ENCODE results near the gene GALNT9.
"Not testable (repeated sequence)": the region's sequence is repeated elsewhere in the genome, so short reads cannot be mapped to it uniquely, and the experiment has no call there.

Gene GALNT9

DNA sequence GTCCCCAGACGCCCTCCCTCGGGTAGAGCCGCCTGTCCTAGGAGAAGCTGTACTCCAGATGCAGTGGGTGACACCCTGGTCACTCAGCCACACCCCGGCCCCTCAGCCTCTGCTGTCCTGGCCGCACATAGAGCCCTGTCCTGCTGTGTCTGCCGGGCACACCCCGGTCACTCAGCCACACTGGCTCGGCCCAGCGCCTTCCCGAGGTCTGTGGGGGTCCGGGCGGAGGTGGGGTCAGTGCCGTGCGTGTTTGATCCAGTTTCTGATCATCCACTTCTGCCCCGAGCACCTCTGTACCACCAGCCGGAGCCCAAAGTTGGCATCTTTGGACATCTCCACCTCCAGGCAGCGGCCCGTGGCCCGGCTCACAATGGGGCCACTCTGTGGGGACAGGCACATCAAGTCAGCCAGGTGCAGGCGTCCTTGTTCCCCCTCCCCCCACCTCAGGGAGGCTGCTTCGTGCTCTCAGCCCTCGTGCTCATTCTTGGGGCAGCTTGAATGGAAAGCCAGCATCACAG lies 132.5 kb downstream of the GALNT9 start:
- no peak for DNase-seq (ENCODE audit: low spot score)

DNA sequence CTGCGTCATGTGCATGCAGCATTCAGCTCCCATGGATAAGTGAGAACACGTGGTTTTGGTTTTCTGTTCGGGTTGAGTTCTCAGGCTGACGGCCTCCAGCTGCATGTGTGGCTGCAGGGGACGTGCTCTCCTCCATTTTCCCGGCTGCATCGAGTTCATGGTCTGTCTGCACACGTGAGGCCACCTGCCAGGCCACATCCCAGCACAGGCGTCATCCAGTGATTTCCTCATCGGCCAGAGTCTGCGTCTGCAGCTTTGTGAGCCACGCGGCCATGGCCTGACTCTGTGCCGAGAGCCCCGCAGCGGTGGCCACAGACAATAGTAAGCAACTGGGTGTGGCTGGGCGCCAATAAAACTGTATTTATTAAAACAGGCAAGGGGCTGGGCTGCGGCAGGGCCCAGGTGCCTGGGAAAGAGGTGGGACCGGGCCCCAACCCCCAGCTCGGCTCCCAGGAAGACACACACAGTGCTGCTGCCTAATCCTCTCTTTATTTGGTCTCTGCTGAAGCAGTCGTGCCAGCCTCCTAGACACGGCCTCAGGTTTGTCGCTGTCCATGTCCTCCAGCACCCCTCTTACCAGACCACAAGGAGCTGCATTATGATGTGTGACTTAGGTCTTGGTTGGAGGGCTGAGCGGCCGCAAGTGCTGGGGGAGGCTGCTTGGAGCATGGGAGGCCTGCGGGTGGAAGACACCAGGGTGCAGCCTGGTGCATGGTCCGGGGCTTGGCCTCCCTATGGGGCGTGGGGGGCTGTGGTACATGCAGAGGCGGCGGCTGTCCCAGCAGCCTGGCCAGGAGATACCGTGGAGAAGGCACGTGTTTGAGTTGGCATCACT lies 133.1 kb downstream of the GALNT9 start:
- DNase-seq (ENCODE audit: low spot score): no peak

DNA sequence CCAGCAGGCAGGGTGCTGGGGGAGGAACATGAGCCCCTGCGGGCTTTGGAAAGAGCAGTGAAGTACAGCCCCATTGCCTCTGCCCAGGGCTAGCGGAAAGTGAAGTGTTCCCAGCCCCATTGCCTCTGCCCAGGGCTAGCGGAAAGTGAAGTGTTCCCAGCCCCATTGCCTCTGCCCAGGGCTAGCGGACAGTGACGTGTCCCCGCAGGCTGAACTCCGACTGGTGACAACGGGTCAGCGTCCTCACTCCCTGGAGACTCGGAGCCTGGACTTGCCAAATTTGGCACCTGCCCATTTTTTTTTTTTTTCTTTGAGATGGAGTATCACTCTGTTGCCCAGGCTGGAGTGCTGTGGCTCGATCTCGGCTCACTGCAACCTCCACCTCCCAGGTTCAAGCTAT lies 134.1 kb downstream of the GALNT9 start:
- DNase-seq (ENCODE audit: low spot score): not testable (repeated sequence)

DNA sequence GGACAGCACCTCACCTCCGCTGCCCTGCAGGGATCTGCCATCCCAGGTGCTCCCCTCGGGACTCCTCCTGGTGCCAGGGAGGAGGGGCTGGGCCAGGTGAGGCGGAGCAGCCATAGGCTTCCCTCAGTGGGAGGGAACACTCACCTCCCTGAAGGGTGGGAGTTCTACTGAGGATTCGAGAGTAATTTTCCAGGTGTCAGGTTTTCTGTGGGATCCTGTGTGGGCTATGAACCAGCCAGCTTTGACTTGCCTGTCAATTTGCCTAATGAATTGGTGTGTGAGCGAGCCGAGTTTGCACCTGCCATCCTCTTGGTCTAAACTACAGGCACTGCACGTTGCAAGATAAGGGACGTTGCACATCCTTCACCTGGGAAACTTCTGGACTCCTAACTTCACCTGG lies 134.8 kb downstream of the GALNT9 start:
- no peak for DNase-seq (ENCODE audit: low spot score)

DNA sequence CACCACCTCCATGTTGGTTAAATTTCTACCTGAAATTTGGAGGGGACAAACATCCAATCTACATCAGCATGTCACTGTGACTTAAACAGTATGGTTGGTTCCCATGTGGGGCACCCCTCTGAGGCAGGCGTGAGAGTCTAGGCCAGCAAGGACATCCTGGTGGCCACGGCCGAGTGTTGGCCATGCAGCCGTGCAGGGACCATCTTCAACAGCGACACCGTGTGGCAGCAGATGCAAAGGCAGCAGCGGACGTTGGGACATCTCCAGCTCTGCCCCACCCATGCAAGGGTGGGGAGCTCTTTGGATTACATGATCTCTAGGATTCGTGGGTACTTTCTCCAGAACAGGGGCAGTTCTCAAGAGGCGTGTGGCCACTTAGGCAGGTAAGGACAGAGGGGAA lies 135.3 kb downstream of the GALNT9 start:
- DNase-seq (ENCODE audit: low spot score): no peak

DNA sequence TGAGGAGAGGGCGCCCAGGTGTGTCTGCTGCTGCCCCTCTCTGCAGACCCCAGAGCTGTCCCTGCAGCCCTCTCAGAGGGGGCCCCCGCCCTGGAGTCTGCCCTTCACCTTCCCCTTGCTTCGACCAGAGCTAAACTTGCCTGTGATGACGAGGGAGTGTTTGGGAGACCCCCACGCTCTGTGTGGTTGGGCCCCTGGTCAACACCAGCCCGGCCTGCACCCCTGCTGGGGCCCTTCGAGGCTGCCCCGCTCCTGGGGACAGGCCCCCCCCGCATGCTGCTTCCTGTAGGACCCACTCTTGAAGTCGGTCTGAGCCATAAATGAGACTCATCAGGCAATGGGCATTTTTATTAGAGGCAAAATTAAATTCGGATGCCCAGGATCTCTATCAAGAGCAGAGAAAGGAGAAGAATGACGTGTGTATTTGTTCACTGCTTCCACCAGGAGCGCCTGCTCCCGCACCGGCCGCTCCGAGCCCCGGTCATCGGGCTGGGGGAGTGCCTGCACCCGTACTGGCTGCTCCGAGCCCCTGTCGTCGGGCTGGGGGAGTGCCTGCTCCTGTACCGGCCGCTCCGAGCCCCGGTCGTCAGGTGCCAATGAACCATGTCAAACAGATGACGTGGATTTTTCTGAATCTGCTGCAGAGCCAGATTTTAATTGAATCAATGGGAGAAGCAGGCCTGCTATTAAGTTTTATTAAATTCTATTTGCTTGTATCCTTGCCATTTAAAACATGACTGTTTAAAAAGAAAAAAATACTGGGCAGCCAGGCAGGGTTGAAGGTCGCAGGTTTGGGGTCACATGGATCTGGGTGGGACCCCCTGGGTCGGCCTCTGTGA lies 137.5 kb downstream of the GALNT9 start:
- DNase-seq (ENCODE audit: low spot score): no peak

DNA sequence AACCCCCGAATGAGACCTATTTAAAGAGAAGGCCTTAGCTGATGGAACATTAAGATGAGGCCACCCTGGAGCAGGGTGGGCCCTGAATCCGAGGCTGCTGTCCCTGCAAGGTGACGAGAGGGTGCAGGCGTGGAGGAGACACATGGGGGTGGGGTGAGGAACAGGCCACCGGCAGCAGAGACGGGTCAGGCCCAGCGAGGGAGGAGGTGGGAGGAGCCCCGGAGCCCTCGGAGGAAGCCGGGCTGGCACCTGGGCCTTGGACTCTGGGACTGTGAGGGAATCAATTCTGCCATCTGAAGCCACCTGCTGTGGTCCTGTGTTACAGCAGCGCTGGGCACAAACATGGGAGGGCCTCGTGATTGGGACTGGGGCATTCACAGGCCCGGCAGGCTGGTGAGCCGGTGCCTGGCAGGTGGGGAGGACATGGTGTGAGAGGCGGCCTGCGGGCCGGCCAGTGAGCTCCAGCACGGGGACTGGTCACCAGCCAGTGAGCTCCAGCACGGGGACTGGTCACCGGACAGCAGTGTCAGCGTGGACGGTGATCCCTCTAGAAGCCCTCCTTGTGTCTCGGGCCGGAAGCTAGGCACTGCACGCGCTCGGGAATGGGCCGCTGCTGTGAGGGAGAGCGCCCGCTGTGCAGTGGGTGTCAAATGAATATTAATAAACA lies 138.4 kb downstream of the GALNT9 start:
- no peak for DNase-seq (ENCODE audit: low spot score)

DNA sequence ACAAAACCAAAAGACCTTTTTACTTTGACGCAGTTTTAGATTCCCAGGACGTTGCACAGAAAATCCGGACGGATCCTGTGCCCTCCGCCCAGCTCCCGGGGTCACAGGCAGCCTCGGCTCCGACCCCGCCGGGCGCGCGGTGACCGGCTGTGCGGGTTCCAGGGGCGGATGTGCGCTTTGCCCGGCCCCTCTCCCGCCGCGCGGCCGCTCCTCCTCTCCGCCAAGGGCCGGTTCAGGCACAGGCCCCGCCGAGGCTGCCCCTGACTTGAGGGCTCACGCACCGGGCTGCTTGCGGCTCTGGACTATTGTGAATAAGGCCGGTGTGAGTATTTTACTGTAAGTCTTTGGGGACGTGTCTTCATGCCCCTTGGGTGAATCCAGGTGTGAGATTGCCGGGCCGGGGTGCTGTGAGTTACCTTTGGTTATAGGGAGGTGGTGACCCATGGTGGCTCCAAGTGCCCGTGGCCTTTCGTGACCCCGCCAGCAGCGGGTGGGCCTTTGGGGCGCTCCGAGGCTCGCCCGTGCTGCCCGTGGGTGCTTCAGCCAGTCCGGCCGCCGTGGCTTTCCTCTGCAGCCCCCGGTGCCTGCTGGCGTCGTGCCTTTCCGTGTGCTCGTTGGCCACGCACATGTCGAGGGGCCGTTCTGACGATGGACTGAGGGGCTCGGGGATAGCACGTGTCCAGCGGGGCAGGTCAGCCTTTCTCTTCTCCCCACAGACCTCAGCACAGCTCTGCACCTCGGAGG lies 139.2 kb downstream of the GALNT9 start:
- DNase-seq (ENCODE audit: low spot score): peak; percentile 56

DNA sequence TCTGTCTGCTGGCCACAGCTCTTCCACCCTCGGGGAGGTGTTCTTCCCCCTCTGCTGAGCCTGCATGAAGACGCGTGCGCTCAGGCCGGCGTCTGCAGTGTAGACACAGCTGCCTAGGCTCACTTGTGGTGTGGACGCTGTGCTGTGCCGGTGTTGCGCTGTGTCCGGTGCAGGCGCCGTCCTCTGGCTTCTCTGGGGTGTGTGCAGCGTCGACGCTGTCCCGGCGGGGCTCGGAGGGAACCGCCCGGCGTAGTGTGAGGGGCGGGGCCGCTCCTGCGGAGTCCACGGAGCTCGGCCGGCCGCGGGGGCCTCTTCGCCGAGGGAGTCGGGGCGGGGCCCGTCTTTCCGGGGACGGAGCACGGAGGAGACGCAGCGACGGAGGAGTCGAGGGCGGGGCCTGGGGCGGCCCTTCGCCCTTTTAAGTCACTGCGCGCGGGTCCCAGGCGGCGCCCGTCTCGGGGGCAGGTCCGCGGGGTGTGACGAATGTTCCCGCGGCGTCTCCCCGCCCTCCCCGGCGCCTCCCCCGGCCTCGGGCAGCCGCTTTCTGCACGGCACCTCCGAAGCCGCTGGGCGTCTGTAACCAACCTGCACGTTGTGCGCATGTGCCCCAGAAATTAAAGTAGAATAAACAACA lies 139.9 kb downstream of the GALNT9 start:
- peak; percentile 98 for DNase-seq (ENCODE audit: low spot score)

DNA sequence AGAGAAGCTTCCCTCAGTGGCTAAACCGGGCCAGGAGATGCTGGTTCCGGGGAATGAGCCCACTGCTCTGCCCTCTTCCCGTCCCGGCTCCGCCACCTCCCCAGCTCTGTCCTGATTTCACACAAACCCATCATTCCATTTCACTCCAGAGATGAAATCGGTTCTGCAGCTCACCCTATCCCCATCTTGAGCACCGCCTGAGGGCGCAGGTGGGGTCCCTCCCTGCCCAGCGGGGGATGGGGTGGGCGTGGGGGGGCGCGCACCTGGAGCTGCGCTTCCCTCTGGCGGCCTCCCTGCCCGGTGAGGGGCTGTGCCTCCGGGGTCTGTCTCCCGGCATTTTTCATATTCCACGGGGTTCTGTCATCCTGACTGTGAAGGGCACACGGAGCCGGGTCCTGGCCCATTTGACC lies 140.5 kb downstream of the GALNT9 start:
- DNase-seq (ENCODE audit: low spot score): no peak

DNA sequence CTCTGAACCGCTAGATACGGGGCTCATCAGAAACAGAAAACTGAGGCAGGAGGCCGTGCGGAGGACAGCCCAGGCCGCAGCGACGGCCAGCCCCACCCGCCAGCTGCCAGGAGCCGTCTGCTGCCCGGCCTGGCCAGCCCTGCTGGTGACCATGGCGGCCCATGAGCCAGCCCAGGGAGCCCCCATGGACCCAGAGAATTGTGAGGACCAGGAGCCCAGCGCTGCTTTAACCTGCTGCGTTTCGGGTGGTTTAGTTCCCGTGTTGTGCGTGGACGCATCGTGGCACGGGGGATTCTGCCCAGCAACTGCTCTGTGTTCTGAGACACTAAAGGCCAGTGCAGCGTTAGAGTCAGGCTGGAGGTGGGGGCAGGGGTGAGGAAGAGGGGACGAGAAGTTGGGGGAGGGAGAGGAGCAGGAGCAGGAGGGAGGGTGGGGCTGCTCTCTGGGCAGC lies 140.9 kb downstream of the GALNT9 start:
- DNase-seq (ENCODE audit: low spot score): no peak

DNA sequence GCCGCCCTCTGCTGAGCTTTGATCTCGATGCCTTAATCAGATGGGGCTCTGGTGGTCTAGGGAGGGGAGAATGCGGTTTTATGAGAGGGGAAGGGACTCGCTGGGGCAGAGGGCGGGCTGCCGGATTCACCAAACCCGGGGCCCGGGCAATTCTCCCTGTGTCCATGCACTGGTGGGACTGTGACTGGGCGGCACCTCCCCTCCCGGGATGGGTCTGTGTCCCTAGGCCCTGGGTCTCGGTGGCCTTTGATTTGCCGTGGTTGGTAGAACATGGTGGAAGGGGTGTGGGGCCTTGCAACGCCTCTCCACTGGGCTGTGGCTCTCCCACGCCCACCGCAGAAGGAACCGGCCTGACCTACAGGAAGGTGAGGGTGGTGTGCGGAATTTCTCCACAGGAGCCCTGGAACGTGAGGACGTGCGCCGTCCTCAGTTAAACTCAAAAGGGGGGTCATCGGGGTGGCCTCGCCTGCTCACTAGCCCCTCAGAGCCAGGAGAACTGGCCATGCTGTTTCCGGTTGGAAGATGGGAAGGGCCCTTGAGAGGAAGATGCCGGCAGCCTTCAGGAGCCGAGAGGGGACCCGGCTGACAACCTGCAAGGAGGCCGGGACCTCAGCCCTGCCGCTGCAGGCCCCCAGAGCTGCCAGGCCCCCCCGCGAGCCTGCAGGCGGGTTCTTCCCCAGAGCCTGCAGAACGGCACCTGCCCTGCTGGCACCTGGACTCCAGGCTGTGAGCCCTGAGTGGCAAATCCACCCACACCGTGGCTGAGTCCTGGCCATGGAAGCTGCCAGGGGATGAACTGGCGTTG lies 141.5 kb downstream of the GALNT9 start:
- DNase-seq (ENCODE audit: low spot score): no peak

DNA sequence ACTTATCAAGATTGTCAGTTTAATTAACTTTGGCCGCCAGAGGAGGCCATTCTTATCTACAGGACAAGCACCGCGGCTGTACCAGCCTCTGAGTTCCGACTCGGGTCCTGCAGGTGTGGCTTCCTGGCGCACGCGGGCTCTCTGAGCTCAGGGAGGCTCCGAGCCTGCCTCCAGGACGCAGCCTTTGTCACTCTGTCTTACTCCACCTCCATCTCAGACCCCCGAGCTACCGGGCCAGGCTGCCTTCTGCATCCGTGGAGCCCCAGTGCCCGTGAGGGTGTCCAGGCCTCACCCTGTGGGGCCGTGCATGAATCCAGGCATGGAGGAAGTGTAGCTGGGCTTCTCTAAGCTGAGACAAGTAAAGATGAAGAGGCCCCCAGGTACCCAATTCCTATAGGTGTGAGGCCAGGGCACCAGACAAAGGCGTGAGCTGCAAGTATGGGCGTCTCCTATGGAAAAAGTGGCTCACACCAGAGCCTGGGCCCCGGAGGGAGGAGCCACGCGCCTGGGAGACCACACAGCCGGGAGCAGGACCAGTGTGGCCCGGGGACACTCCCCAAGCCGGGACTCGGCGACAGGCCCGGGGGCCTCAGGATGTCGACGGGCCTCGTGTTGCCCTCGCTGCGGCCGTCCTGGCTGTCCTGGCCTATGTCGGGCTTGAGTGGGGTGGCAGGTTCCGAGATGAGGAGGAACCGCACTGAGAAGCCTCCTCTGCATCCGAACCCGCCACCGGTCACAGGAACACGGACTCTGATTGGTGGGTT lies 142.3 kb downstream of the GALNT9 start:
- no peak for DNase-seq (ENCODE audit: low spot score)

DNA sequence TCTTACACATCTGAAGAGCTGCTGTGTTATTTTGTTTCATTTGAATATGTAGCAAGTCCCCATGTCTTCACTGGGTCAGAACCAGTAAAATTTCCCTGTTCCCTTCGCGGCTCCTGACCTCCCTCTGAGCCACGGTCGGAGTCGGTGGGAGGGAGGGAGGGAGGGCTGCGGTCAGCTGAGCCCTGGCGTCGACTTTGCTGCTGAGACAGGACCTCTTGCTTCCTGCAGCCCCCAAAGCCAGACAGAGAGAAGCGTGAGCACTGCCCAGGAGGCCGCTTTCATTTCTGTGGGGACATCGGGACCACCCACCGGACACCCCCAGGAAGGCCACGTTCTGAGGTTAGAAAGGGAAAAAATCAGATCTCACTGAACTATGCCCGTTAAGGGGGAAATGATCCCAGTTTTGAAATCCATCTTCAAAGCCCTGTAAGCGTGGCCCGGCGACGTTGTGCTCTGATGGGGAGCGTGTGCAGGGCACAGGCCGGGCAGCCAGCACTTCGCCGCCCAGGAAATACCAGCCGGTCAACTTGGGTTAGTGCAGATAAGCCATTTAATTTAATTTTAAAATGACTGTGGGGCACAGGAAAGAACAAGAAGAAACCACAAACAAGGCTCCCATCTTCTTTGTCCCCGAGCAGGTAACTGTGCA lies 143.1 kb downstream of the GALNT9 start:
- no peak for DNase-seq (ENCODE audit: low spot score)

DNA sequence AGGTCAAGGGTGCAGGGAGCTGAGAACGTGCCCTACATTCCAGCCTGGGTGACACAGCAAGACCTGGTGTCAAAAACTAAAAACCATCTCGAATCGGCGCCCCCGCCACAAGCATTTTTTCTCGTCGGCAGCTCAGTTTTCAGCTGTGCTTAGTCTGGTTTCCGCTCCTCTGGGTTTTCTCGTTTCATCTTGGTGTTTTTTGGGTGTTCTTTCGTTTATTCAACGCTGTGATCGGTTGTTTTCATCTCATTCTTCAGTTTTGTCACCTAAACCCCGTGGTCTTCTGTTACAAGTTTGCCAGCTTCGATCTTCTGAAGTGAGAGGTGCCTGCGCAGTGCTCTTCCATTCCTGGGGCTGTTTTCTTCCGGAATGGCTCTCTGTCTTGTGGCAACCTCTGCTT lies 143.7 kb downstream of the GALNT9 start:
- DNase-seq (ENCODE audit: low spot score): no peak

DNA sequence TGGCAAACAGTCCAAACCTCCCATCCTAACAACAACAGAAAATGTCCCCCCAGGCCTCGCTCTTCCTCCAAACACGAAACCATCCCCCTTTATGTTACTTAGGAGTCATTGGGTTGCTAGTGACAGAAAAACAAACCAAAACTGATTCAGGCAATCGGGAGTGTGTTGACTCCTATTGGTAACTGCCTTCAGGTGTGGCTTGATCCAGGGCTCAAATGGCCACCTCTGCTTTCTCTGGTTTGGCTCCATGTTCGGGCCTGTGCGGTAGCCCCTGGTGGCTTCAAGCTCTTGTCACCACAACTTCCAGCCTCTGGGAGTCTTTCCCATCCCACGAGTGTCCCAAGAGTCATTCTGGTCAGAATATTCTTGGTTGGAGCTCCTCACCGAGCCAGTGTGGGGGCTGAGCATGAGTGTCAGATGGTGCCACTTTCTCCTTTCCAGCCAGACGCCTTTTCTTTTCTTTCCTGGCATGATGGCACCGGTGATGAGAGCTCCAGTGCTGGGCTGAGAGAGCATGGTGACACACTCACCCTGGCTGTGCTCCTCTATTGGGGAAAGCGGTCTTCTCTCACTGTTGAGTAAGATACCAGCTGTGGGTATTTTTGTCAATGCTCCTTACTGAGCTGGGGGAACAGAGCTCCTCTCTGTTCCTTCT lies 146.6 kb downstream of the GALNT9 start:
- DNase-seq (ENCODE audit: low spot score): no peak

DNA sequence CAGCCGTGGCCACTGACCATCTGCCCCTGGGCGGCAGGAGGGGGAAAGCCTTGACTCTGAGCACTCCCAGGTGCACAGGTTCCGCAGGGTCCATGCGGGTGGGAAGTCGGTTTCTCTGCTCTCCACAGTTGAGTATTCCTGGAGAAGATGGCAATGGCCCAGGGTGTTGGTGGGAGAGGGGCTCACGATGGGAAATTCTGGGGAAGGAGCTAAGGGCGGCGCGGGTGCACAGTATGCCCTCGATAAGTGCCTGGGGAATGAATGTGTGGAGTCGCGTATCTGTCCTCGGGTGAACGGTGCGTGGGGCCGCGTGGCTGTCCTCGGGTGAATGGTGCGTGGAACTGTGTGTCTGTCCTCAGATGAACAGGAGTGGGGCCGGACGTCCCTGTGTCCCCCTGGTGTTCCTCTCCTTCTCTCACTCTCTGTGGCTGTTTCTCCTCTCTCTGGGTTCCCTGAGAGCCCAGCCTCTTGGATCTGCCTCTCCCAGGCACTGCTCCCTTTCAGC lies 147.1 kb downstream of the GALNT9 start:
- DNase-seq (ENCODE audit: low spot score): no peak

DNA sequence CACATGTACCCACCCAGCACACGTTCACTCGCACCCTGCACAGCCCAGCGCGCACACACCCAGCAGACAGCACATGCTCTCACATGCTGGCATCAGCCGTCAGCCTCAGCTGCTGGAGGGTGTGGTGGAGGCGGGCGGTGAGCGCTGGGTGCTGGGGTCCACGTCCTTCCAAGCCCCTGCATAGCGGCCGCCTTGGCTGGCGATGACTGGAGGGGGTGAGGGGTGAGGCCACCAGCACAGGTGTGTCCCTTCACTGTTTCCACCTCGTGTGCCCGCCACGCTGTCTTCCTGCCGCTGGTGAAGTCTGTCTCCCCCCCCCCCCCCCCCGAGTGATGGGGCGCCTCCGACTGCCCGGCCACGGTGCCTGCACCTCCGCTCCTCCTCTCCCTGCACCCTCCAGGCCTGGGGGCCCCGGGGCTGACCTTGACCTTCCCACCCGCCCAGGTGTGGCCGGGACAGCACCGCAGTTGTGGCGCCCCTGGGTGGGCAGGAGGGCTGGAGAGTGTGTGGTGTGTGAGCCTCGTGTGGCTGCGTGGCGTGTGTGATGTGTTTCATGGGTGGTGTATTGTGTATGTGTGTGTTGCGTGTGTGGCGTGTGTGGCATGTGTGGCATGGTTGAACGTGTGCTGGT lies 147.7 kb downstream of the GALNT9 start:
- no peak for DNase-seq (ENCODE audit: low spot score)
